Measurements from ENCODE around the gene MIER1. TPM values are rescaled to one million over a fixed set of nuclear protein-coding genes. Genes with fewer than 3 reads are reported as not detected.

The MIER1 gene
- total and polyA plus RNA-seq, 9 of the 15 experiments (the other 6 are each of a cell fraction or from before 2014, with no cell fraction given) = 13.9 to 34.8 (median 21.5) TPM

- TF ChIP-seq ZFX (CRISPR knock-in tag; IDR thresholded peaks at IDR 0.05) (peak; percentile 63), ELF4 (CRISPR knock-in tag; IDR thresholded peaks at IDR 0.05) (no peak; the same call in 1 of the 2 replicates), BCLAF1 (IDR thresholded peaks at IDR 0.05; ENCODE audit: borderline replicate concordance in 1 of 2, control insufficient read depth in 1 of 2, low read depth in 2 of 2, low read length in 1 of 2) (peak in 1 of 2 experiments; percentile 48; a peak in 1 of 4 replicates), TAF15 (IDR thresholded peaks at IDR 0.05; ENCODE audit: low read depth, low read length) (no peak), ZNF764 (CRISPR knock-in tag; IDR thresholded peaks at IDR 0.05; ENCODE audit: low read depth) (no peak), DIDO1 (tag; IDR thresholded peaks at IDR 0.05; ENCODE audit: low read depth) (no peak), BCL6 (CRISPR knock-in tag; IDR thresholded peaks at IDR 0.05) (no peak), ILK (tag; IDR thresholded peaks at IDR 0.05; ENCODE audit: borderline replicate concordance, low read depth) (no peak), AFF1 (IDR thresholded peaks at IDR 0.05; ENCODE audit: low read depth in 1 of 2, partially characterized antibody in 2 of 2) (peak in 1 of 2 experiments; percentile 55), RREB1 (CRISPR knock-in tag; IDR thresholded peaks at IDR 0.05) (no peak)
Observed at GRCh38 chr1:66929999-66930822, 5.4 kb downstream of the MIER1 start (continued).

All from K562 (cell line).